ENCODE results near the gene YDJC.
"Not testable (repeated sequence)": the region's sequence is repeated elsewhere in the genome, so short reads cannot be mapped to it uniquely, and the experiment has no call there.

The YDJC gene

GRCh38 chr22:21650823-21651520 lies 21.1 kb upstream of the YDJC start:
- DNase-seq, result no peak

- no peak for DNase-seq
These were observed 20.5 kb upstream of the YDJC start for GRCh38 chr22:21650280-21650679.

- peak; percentile 87 for DNase-seq
These were observed 17.1 kb upstream of the YDJC start for GRCh38 chr22:21646608-21647590.

- not testable (repeated sequence) for DNase-seq
These were observed 15.7 kb upstream of the YDJC start for GRCh38 chr22:21645513-21645912.

GRCh38 chr22:21643533-21644357 lies 13.9 kb upstream of the YDJC start:
- no peak for DNase-seq

GRCh38 chr22:21642584-21643448 lies 13.0 kb upstream of the YDJC start:
- peak; percentile 68 for DNase-seq

GRCh38 chr22:21641789-21642583 lies 12.2 kb upstream of the YDJC start, which contains the start of gene SDF2L1:
SDF2L1 (plus strand) TSS chr22:21642302; CDS start chr22:21642337, 35 bp downstream.
- peak; percentile 99 for DNase-seq

- no peak for DNase-seq
These were observed 11.6 kb upstream of the YDJC start for GRCh38 chr22:21641417-21641788.

- DNase-seq, result no peak
These were observed 11.0 kb upstream of the YDJC start for GRCh38 chr22:21640810-21641209.

GRCh38 chr22:21639359-21639758 lies 9.5 kb upstream of the YDJC start:
- no peak for DNase-seq

- DNase-seq, result not testable (repeated sequence)
These were observed 7.6 kb upstream of the YDJC start for GRCh38 chr22:21637450-21637849.

- no peak for DNase-seq
These were observed 6.9 kb upstream of the YDJC start for GRCh38 chr22:21636629-21637218.

GRCh38 chr22:21635771-21636510 lies 6.1 kb upstream of the YDJC start:
- DNase-seq, result no peak

- no peak for DNase-seq
These were observed 5.0 kb upstream of the YDJC start for GRCh38 chr22:21634844-21635243.

- DNase-seq, result no peak
These were observed 4.3 kb upstream of the YDJC start for GRCh38 chr22:21634081-21634480.

GRCh38 chr22:21633481-21633880 lies 3.7 kb upstream of the YDJC start:
- no peak for DNase-seq

- DNase-seq, result no peak
These were observed 3.1 kb upstream of the YDJC start for GRCh38 chr22:21632931-21633330.

GRCh38 chr22:21632237-21632895 lies 2.5 kb upstream of the YDJC start, which contains the start of gene CCDC116:
CCDC116 (plus strand) TSS chr22:21632760; CDS start chr22:21633182, 422 bp downstream.
- peak; percentile 84 for DNase-seq

GRCh38 chr22:21631025-21631424 lies 1.2 kb upstream of the YDJC start:
- DNase-seq, result no peak

Data from CD4-positive, alpha-beta T cell treated with Interleukin-10 for 1 hour (primary cell).